MM.1S (cell line): ENCODE data around the gene SLC6A19.

Source experiments
- DNase-seq: peaks from one replicate; pipeline ENCODE4 v3.0.0-alpha.2; 2015
- H2AFZ ChIP-seq: fragments of 300-600 bp; sonication (generic); 2 replicates; pipeline ENCODE4 v1.6.0; 2016; ENCODE audit warnings: antibody characterized with exemption, low read length
- H3F3A ChIP-seq: fragments of 300-600 bp; sonication (generic); 2 replicates; pipeline ENCODE4 v1.6.1; 2016; ENCODE audit warnings: mild to moderate bottlenecking, antibody characterized with exemption, low read length, moderate library complexity, mixed read lengths; ENCODE audit not compliant: insufficient read depth
- H3K27ac ChIP-seq: fragments of 300-600 bp; sonication (generic); 2 replicates; pipeline ENCODE4 v1.5.1; 2016; ENCODE audit warnings: mild to moderate bottlenecking, low read length
- H3K27me3 ChIP-seq: fragments of 300-600 bp; sonication (generic); replicated peaks from 2 replicates; pipeline ENCODE4 v1.6.0; 2016; ENCODE audit warnings: low read length; ENCODE audit not compliant: insufficient read depth
- H3K36me3 ChIP-seq: fragments of 300-600 bp; sonication (generic); replicated peaks from 2 replicates; pipeline ENCODE4 v1.6.1; 2016; ENCODE audit warnings: mild to moderate bottlenecking, low read length, mixed read lengths; ENCODE audit not compliant: insufficient read depth
- H3K4me1 ChIP-seq: fragments of 300-600 bp; sonication (generic); 2 replicates; pipeline ENCODE4 v1.6.1; 2016; ENCODE audit warnings: low read length, mixed read lengths
- H3K4me2 ChIP-seq: fragments of 300-600 bp; sonication (generic); 2 replicates; pipeline ENCODE4 v1.6.0; 2016; ENCODE audit warnings: low read depth, low read length
- H3K4me3 ChIP-seq: fragments of 300-600 bp; sonication (generic); 2 replicates; pipeline ENCODE4 v1.5.1; 2016; ENCODE audit warnings: low read length, mixed read lengths
- H3K79me2 ChIP-seq: fragments of 300-600 bp; sonication (generic); 2 replicates; pipeline ENCODE4 v1.6.1; 2016; ENCODE audit warnings: mixed run types, low read length, mixed read lengths
- H3K9ac ChIP-seq: fragments of 300-600 bp; sonication (generic); 2 replicates; pipeline ENCODE4 v1.6.1; 2016; ENCODE audit warnings: low read length, mixed read lengths
- H3K9me2 ChIP-seq: fragments of 300-600 bp; sonication (generic); replicated peaks from 2 replicates; pipeline ENCODE4 v1.6.1; 2016; ENCODE audit warnings: mild to moderate bottlenecking, low read length, mixed read lengths; ENCODE audit not compliant: insufficient read depth
- H3K9me3 ChIP-seq: fragments of 300-600 bp; sonication (generic); replicated peaks from 2 replicates; pipeline ENCODE4 v1.6.1; 2016; ENCODE audit warnings: mild to moderate bottlenecking, low read length, mixed read lengths; ENCODE audit not compliant: insufficient read depth
- H4K20me1 ChIP-seq: fragments of 300-600 bp; sonication (generic); 2 replicates; pipeline ENCODE4 v1.6.1; 2016; ENCODE audit warnings: mild to moderate bottlenecking, low read length, moderate library complexity, mixed read lengths; ENCODE audit not compliant: insufficient read depth
- CTCF ChIP-seq: fragments of 300-600 bp; sonication (generic); IDR thresholded peaks from 2 replicates; pipeline ENCODE4 v1.5.1; 2016; ENCODE audit warnings: antibody characterized with exemption, low read length, mixed read lengths
- EZH2 ChIP-seq: fragments of 300-600 bp; sonication (generic); optimal IDR thresholded peaks from 2 replicates; pipeline ENCODE3; 2017; ENCODE audit warnings: low read depth, mild to moderate bottlenecking, antibody characterized with exemption, low read length, mixed read lengths
- EZH2phosphoT487 ChIP-seq: fragments of 300-600 bp; sonication (generic); IDR thresholded peaks from 2 replicates; pipeline ENCODE4 v1.6.1; 2018; ENCODE audit warnings: antibody characterized with exemption, low read length

The SLC6A19 gene

GRCh38 chr5:1185629-1186350, 15.6 kb upstream of the SLC6A19 start:
- Histone ChIP-seq H4K20me1 (no peaks in the 10 kb centered on the region), H3K27me3 (peaks cover 7% of the 10 kb centered on the region), H3K4me2 (no peak overlapping the region), H3K36me3 (no peaks in the 10 kb centered on the region), H3K79me2 (no peaks in the 10 kb centered on the region), H2AFZ (no peak overlapping the region), H3F3A (no peaks in the 10 kb centered on the region), H3K4me3 (no peak overlapping the region), H3K9me3 (no peaks in the 10 kb centered on the region), H3K9ac (no peak overlapping the region), H3K9me2 (no peaks in the 10 kb centered on the region), H3K4me1 (no peaks in the 10 kb centered on the region), H3K27ac (no peak overlapping the region)
- no peak for DNase-seq
- TF ChIP-seq CTCF (no peak), EZH2phosphoT487 (no peak), EZH2 (no peak)

GRCh38 chr5:1186351-1187233, 14.8 kb upstream of the SLC6A19 start:
- Histone ChIP-seq H3K79me2 (no peaks in the 10 kb centered on the region), H3K36me3 (no peaks in the 10 kb centered on the region), H3K9me2 (no peaks in the 10 kb centered on the region), H4K20me1 (no peaks in the 10 kb centered on the region), H3F3A (no peaks in the 10 kb centered on the region), H3K27me3 (peaks cover 9% of the 10 kb centered on the region), H3K9me3 (no peaks in the 10 kb centered on the region), H3K4me1 (no peaks in the 10 kb centered on the region), H3K9ac (no peak overlapping the region), H3K4me2 (no peak overlapping the region), H2AFZ (no peak overlapping the region), H3K27ac (no peak overlapping the region), H3K4me3 (no peak overlapping the region)
- no peak for DNase-seq
- TF ChIP-seq CTCF (no peak), EZH2 (no peak)

GRCh38 chr5:1187234-1187949, 14.0 kb upstream of the SLC6A19 start:
- H4K20me1 ChIP-seq = no peaks in the 10 kb centered on the region
- no peak for TF ChIP-seq EZH2phosphoT487
- TF ChIP-seq EZH2 = no peak
- no peaks in the 10 kb centered on the region for H3K9me3 ChIP-seq
- H3K27ac ChIP-seq = no peak overlapping the region
- H3K9me2 ChIP-seq = no peaks in the 10 kb centered on the region
- H2AFZ ChIP-seq = no peak overlapping the region
- H3K27me3 ChIP-seq = peaks cover 9% of the 10 kb centered on the region
- no peaks in the 10 kb centered on the region for H3K4me1 ChIP-seq
- no peaks in the 10 kb centered on the region for H3K79me2 ChIP-seq
- H3K9ac ChIP-seq = no peak overlapping the region
- H3K36me3 ChIP-seq = no peaks in the 10 kb centered on the region
- no peak overlapping the region for H3K4me3 ChIP-seq
- no peaks in the 10 kb centered on the region for H3F3A ChIP-seq
- H3K4me2 ChIP-seq = no peak overlapping the region
- no peak for DNase-seq
